Small intestine (tissue), 7 donors: Measurements from ENCODE around the gene HOXA6. TPM values are rescaled to one million over a fixed set of nuclear protein-coding genes. Genes with fewer than 3 reads are reported as not detected.

Experiments used
- DNase-seq, 2 donors: peaks; one replicate each; pipeline versions ENCODE4 v3.0.0 to v3.0.0-alpha.2; 2013
- FAIRE-seq: peaks from 2 replicates; lab custom pipeline; 2012; peaks lifted over from hg19 to GRCh38; lab: Jason Lieb, UNC
- H3K27ac ChIP-seq, 3 donors: one replicate each; pipeline ENCODE4 v1.5.1; 2013; ENCODE audit warnings: low read length in 2 of 3, mild to moderate bottlenecking in 2 of 3, control low read depth in 1 of 3, inconsistent platforms in 1 of 3, low read depth in 1 of 3, moderate library complexity in 1 of 3
- H3K27me3 ChIP-seq, 3 donors: one replicate each; pipeline ENCODE4 v1.6.1; 2013; ENCODE audit warnings: low read length in 3 of 3, inconsistent platforms in 1 of 3; ENCODE audit not compliant: control insufficient read depth in 3 of 3, insufficient read depth in 3 of 3
- H3K36me3 ChIP-seq, 3 donors: one replicate each; pipeline ENCODE4 v1.6.1; 2013; ENCODE audit warnings: low read length in 3 of 3, inconsistent platforms in 1 of 3, low read depth in 1 of 3, mild to moderate bottlenecking in 1 of 3, moderate library complexity in 1 of 3; ENCODE audit not compliant: control insufficient read depth in 3 of 3, insufficient read depth in 2 of 3
- H3K4me1 ChIP-seq, 3 donors: one replicate each; pipeline ENCODE4 v1.6.1; 2013; ENCODE audit warnings: low read length in 2 of 3, inconsistent platforms in 1 of 3, low read depth in 1 of 3, mild to moderate bottlenecking in 1 of 3, moderate library complexity in 1 of 3; ENCODE audit not compliant: control insufficient read depth in 3 of 3, insufficient read depth in 2 of 3
- H3K4me3 ChIP-seq, 3 donors: one replicate each; pipeline ENCODE4 v1.5.1; 2013; ENCODE audit warnings: low read length in 3 of 3, control low read depth in 1 of 3, inconsistent platforms in 1 of 3, low read depth in 1 of 3, mild to moderate bottlenecking in 1 of 3, moderate library complexity in 1 of 3
- H3K9me3 ChIP-seq, 2 donors: one replicate each; pipeline ENCODE4 v1.6.1; 2013; ENCODE audit warnings: low read depth in 1 of 2, low read length in 1 of 2; ENCODE audit not compliant: control insufficient read depth in 2 of 2, insufficient read depth in 1 of 2
- WGBS, 3 donors: extraction: QIAGEN DNeasy Blood & Tissue Kit; methylation state at CpG; one replicate each; pipeline ENCODE4 v1.1.7; 2013; 5-methylcytosine and 5-hydroxymethylcytosine counted together
- polyA plus RNA-seq, 4 donors: library from polyadenylated mRNA; stranded (reverse) in 3 of 4; unstranded in 1 of 4; fragments of 200-250 nt in 3 of 4; fragments of 120-200 nt in 1 of 4; gene quantifications; one replicate each; pipeline versions ENCODE4 v1.2.1 to v1.2.3, GENCODE V29; 2013
- donor health status: healthy with polysubstance abuse.
- donor health status: control.
- donor health status: control.
- donor health status: Bipolar disorder and iron deficiency.
- donor health status: healthy.

HOXA6 gene
- polyA plus RNA-seq, 4 donors = 0.46 to 29.7 (median 0.81) TPM; not detected in 1

DNA sequence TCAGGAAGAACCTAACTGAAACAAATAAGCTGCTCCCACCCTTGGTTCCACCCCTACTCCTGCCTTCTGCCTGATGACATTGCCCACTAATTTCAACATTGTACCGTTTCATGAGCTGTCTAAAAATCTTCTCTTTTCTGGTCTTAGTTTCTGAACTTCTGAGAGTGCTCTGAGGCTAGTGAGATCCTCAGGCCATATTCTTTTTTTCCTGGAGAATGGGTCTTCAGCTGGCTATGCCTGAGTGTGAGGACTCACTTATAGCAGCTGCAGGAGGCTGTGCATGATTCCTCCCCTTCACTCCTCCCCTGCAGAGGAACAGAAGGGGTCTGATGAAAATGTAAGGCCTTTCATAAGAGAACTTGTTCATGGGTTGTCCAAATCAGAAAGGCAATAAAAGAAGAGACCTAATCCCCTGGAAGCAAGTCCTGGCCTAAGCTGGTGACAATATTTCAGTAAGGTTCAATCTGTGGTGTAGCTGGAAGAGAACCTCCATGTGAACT lies 28.1 kb downstream of the HOXA6 start:
- Histone ChIP-seq H3K4me3 (no peak overlapping the region), H3K27me3 (peaks cover 0 to 44% (median 0%) of the 10 kb centered on the region in 3 donors), H3K36me3 (peaks cover 0 to 51% (median 0%) of the 10 kb centered on the region in 3 donors), H3K9me3 (no peaks in the 10 kb centered on the region), H3K4me1 (peaks cover 4 to 72% (median 14%) of the 10 kb centered on the region in 3 donors), H3K27ac (peak overlapping the region in 2 of 3 donors; percentile 71 to 88)
- WGBS, 3 donors = 33 to 63% (median 39%) methylated on average over 1 of the region's 1 CpG
- no peak for FAIRE-seq
- no peak for DNase-seq

DNA sequence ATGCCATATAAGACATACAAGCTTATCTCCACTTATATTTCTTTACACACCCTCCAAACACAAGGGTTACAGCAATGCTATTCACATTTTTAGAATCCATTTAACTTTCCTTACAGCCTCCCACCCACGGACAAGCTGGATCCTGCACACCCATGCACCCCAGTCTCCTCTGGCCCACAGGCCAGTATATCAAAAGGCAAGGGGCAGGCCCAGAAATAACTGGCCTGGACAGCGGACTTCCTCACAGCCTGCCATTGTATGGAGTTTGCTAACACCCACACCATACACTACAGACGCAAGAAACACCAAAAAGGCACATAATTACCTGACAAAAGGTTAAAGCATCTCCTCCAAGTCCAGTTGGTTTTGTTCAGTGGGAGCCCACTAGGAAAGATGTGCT lies 29.0 kb downstream of the HOXA6 start:
- Histone ChIP-seq H3K4me3 (peak overlapping the region in 1 of 3 donors; percentile 63), H3K4me1 (peaks cover 1 to 68% (median 14%) of the 10 kb centered on the region in 3 donors), H3K9me3 (no peaks in the 10 kb centered on the region), H3K27ac (peak overlapping the region; percentile 5 to 88 (median 86)), H3K27me3 (peaks cover 0 to 43% (median 0%) of the 10 kb centered on the region in 3 donors), H3K36me3 (peaks cover 0 to 42% (median 0%) of the 10 kb centered on the region in 3 donors)
- DNase-seq (no peak), FAIRE-seq (no peak)
- WGBS, 3 donors = 54 to 73% (median 68%) methylated on average over 3 of the region's 3 CpGs

GRCh38 chr7:27117887-27118491 lies 29.6 kb downstream of the HOXA6 start:
- Histone ChIP-seq H3K4me1 (peaks cover 0 to 65% (median 14%) of the 10 kb centered on the region in 3 donors), H3K27ac (peak overlapping the region in 2 of 3 donors; percentile 86 to 88), H3K4me3 (peak overlapping the region in 2 of 3 donors; percentile 4 to 63), H3K27me3 (peaks cover 0 to 41% (median 0%) of the 10 kb centered on the region in 3 donors), H3K9me3 (no peaks in the 10 kb centered on the region), H3K36me3 (peaks cover 0 to 41% (median 0%) of the 10 kb centered on the region in 3 donors)
- 57 to 86% (median 72%) methylated on average over 19 of the region's 19 CpGs for WGBS, 3 donors
- no peak for FAIRE-seq
- DNase-seq = no peak

GRCh38 chr7:27116962-27117886 lies 30.4 kb downstream of the HOXA6 start:
- H3K4me3 ChIP-seq = peak overlapping the region in 2 of 3 donors; percentile 4 to 63
- DNase-seq (no peak), FAIRE-seq (no peak)
- H3K27me3 ChIP-seq = peaks cover 0 to 43% (median 0%) of the 10 kb centered on the region in 3 donors
- WGBS, 3 donors = 53 to 80% (median 73%) methylated on average over 12 of the region's 12 CpGs
- H3K27ac ChIP-seq = peak overlapping the region in 2 of 3 donors; percentile 86 to 88
- peaks cover 0 to 35% (median 0%) of the 10 kb centered on the region in 3 donors for H3K36me3 ChIP-seq
- peaks cover 0 to 59% (median 14%) of the 10 kb centered on the region in 3 donors for H3K4me1 ChIP-seq
- no peaks in the 10 kb centered on the region for H3K9me3 ChIP-seq

- no peak for DNase-seq
- Histone ChIP-seq H3K27me3 (peaks cover 0 to 45% (median 0%) of the 10 kb centered on the region in 3 donors), H3K4me1 (peaks cover 0 to 50% (median 14%) of the 10 kb centered on the region in 3 donors), H3K4me3 (peak overlapping the region in 2 of 3 donors; percentile 46 to 63), H3K36me3 (peaks cover 0 to 32% (median 0%) of the 10 kb centered on the region in 3 donors), H3K9me3 (no peaks in the 10 kb centered on the region), H3K27ac (peak overlapping the region in 2 of 3 donors; percentile 88 to 90)
- FAIRE-seq = no peak
- 38 to 44% (median 42%) methylated on average over 20 of the region's 20 CpGs for WGBS, 3 donors
These were observed 31.3 kb downstream of the HOXA6 start for GRCh38 chr7:27116031-27116961.

GRCh38 chr7:27115221-27116026 lies 32.1 kb downstream of the HOXA6 start:
- H3K4me3 ChIP-seq = peak overlapping the region; percentile 46 to 63 (median 47)
- H3K9me3 ChIP-seq = no peaks in the 10 kb centered on the region
- H3K36me3 ChIP-seq = peaks cover 0 to 30% (median 0%) of the 10 kb centered on the region in 3 donors
- H3K27me3 ChIP-seq = peaks cover 0 to 54% (median 0%) of the 10 kb centered on the region in 3 donors
- H3K4me1 ChIP-seq = peaks cover 0 to 49% (median 8%) of the 10 kb centered on the region in 3 donors
- 14 to 34% (median 30%) methylated on average over 45 of the region's 45 CpGs for WGBS, 3 donors
- peak overlapping the region; percentile 59 to 90 (median 88) for H3K27ac ChIP-seq
- DNase-seq (peak; percentile 77 to 90), FAIRE-seq (no peak)

- Histone ChIP-seq H3K27me3 (peaks cover 0 to 58% (median 0%) of the 10 kb centered on the region in 3 donors), H3K36me3 (peaks cover 0 to 34% (median 0%) of the 10 kb centered on the region in 3 donors), H3K9me3 (no peaks in the 10 kb centered on the region), H3K27ac (peak overlapping the region in 2 of 3 donors; percentile 88 to 90), H3K4me3 (peak overlapping the region in 1 of 3 donors; percentile 63), H3K4me1 (peaks cover 0 to 47% (median 6%) of the 10 kb centered on the region in 3 donors)
- FAIRE-seq = no peak
- 16 to 35% (median 29%) methylated on average over 6 of the region's 6 CpGs for WGBS, 3 donors
- no peak for DNase-seq
These were observed 32.7 kb downstream of the HOXA6 start for GRCh38 chr7:27114881-27115220.
